Fibroblast of lung (primary cell): Measurements from ENCODE around the gene MACO1. TPM values are rescaled to one million over a fixed set of nuclear protein-coding genes. Genes with fewer than 3 reads are reported as not detected.

Experiments used
- DNase-seq, 2 donors: peaks; one replicate each; pipeline versions ENCODE4 v3.0.0 to v3.0.0-alpha.2; 2010; ENCODE audit warnings: low read depth in 2 of 2
- H2AFZ ChIP-seq: 2 replicates; pipeline ENCODE4 v1.5.1; 2012; ENCODE audit warnings: low read length, control low read depth, inconsistent platforms
- H3K27ac ChIP-seq: 2 replicates; pipeline ENCODE4 v1.5.1; 2011; ENCODE audit warnings: low read length, control low read depth; ENCODE audit not compliant: insufficient read depth
- H3K27me3 ChIP-seq: 2 replicates; pipeline ENCODE4 v1.5.1; 2011; ENCODE audit warnings: mild to moderate bottlenecking, low read length; ENCODE audit not compliant: control insufficient read depth, insufficient read depth
- H3K36me3 ChIP-seq: 2 replicates; pipeline ENCODE4 v1.5.1; 2011; ENCODE audit warnings: low read length; ENCODE audit not compliant: control insufficient read depth, insufficient read depth
- H3K4me1 ChIP-seq: 2 replicates; pipeline ENCODE4 v1.5.1; 2011; ENCODE audit warnings: low read length; ENCODE audit not compliant: control insufficient read depth, insufficient read depth; ENCODE audit errors: extremely low read depth
- H3K4me2 ChIP-seq: 2 replicates; pipeline ENCODE4 v1.5.1; 2011; ENCODE audit warnings: low read length, control low read depth; ENCODE audit not compliant: insufficient read depth; ENCODE audit errors: extremely low read depth
- H3K4me3 ChIP-seq, 4 experiments: fragments of 200-600 bp in 1 of 4; sonication (generic) in 1 of 4; replicated peaks in 1 of 4; 2 replicates each; pipeline ENCODE4 v1.5.1; 2011 to 2016; ENCODE audit warnings: low read length in 4 of 4, low read depth in 3 of 4, mild to moderate bottlenecking in 3 of 4, control low read depth in 2 of 4, inconsistent platforms in 1 of 4, mixed read lengths in 1 of 4; ENCODE audit not compliant: insufficient read depth in 1 of 4; ENCODE audit errors: control extremely low read depth in 1 of 4
- H3K79me2 ChIP-seq: 2 replicates; pipeline ENCODE4 v1.5.1; 2012; ENCODE audit warnings: mild to moderate bottlenecking, low read length, inconsistent platforms; ENCODE audit not compliant: control insufficient read depth, insufficient read depth
- H3K9ac ChIP-seq: 2 replicates; pipeline ENCODE4 v1.5.1; 2011; ENCODE audit warnings: mild to moderate bottlenecking, low read length, control low read depth; ENCODE audit not compliant: insufficient read depth
- H3K9me3 ChIP-seq: 2 replicates; pipeline ENCODE4 v1.5.1; 2012; ENCODE audit warnings: low read depth, low read length; ENCODE audit not compliant: control insufficient read depth, insufficient read depth
- H4K20me1 ChIP-seq: 2 replicates; pipeline ENCODE4 v1.5.1; 2011; ENCODE audit warnings: low read length; ENCODE audit not compliant: control insufficient read depth, insufficient read depth; ENCODE audit errors: extremely low read depth
- EZH2 ChIP-seq: IDR thresholded peaks from 2 replicates; pipeline ENCODE4 v1.5.1; 2012; ENCODE audit warnings: low read length, control low read depth, mild to moderate bottlenecking; ENCODE audit errors: missing control alignments
- polyA plus RNA-seq, 2 donors: library from polyadenylated mRNA; depleted of rRNA in 1 of 2; stranded (reverse) in 1 of 2; unstranded in 1 of 2; fragments of >200 nt; gene quantifications; 2 replicates each; pipeline ENCODE4 v1.2.1, GENCODE V29; 2011 to 2012; ENCODE audit warnings: missing spikeins in 1 of 2
- total RNA-seq: library from RNA; depleted of rRNA; stranded (reverse); fragments of >200 nt; gene quantifications from 2 replicates; pipeline ENCODE4 v1.2.1, GENCODE V29; 2014
- TF ChIP-seq, protein P1 (sequence below), 2 donors: IDR thresholded peaks in 1 of 2; conservative IDR thresholded peaks in 1 of 2; 1 replicate in 1 of 2; 2 replicates in 1 of 2; pipeline ENCODE4 v1.5.1; 2011 to 2012; ENCODE audit warnings: low read length in 2 of 2, control low read depth in 1 of 2, inconsistent platforms in 1 of 2, low read depth in 1 of 2, mild to moderate bottlenecking in 1 of 2

Gene MACO1
- total and polyA plus RNA-seq, 2 donors (not counting 1 experiment from before 2014, with no cell fraction given), result 14.2 to 17.5 TPM

DNA sequence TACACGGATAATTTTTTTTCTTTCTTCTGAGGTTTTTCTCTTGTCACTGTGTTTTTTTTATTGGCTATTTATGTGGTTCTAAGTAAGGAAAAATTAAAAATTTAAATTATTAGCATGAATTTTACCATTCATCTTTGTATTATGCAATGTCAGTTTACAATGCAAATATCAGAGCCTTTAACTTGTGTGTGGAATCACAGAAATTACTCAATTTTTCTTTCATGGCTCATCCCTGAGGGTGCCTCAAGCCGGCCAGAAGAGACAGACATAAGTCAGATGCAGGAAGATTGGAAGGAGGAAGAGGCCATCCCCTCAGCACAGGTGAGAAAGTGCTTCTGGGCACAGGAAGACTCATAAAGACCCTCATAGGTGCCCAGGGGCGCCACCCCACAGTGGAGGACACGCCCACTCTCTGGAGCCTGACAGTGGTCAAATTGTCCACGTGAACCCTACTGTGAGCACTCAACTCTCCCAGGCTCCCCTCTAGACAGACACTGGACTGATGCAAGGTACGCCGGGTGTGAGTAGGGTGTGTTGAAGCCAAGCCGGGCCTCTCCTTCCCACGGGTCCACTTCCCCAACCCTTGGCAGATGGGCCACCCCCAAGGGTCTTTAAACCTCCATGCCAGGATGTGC is 103.2 kb downstream of the MACO1 start:
- Histone ChIP-seq H3K27me3 (peaks cover 8% of the 10 kb centered on the region), H3K27ac (no peak overlapping the region), H3K36me3 (no peaks in the 10 kb centered on the region), H3K4me3 (no peak overlapping the region), H3K4me2 (no peak overlapping the region), H3K4me1 (no peaks in the 10 kb centered on the region), H4K20me1 (no peaks in the 10 kb centered on the region), H3K9ac (no peak overlapping the region), H3K9me3 (no peaks in the 10 kb centered on the region), H3K79me2 (no peaks in the 10 kb centered on the region), H2AFZ (no peak overlapping the region)
- TF ChIP-seq, protein P1, sequence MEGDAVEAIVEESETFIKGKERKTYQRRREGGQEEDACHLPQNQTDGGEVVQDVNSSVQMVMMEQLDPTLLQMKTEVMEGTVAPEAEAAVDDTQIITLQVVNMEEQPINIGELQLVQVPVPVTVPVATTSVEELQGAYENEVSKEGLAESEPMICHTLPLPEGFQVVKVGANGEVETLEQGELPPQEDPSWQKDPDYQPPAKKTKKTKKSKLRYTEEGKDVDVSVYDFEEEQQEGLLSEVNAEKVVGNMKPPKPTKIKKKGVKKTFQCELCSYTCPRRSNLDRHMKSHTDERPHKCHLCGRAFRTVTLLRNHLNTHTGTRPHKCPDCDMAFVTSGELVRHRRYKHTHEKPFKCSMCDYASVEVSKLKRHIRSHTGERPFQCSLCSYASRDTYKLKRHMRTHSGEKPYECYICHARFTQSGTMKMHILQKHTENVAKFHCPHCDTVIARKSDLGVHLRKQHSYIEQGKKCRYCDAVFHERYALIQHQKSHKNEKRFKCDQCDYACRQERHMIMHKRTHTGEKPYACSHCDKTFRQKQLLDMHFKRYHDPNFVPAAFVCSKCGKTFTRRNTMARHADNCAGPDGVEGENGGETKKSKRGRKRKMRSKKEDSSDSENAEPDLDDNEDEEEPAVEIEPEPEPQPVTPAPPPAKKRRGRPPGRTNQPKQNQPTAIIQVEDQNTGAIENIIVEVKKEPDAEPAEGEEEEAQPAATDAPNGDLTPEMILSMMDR (conservative IDR thresholded peaks at IDR 0.05 in 1 of 2, IDR thresholded peaks at IDR 0.05 in 1 of 2; ENCODE audit: low read depth in 1 of 2, low read length in 2 of 2), result no peak
- no peak for DNase-seq

DNA sequence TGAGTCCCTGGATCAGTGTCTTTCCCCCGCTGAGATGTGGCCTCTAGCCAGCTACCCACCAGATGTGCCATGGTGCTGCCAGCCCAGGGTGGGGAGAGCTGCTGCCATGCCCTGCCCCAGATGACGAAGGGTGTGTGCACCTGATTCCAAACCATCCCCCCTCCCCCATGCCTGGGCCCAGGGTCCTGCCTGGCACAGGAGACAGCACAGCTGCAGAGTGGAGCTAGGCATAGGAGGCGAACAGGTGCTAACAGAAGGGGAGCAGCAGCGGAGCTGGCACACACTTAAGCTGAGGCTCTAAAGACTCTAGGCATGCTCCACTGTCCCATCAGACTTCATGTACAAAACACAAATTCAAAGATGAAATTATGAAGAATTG is 103.7 kb downstream of the MACO1 start:
- Histone ChIP-seq H3K9ac (no peak overlapping the region), H3K4me3 (no peak overlapping the region), H3K27ac (no peak overlapping the region), H3K27me3 (peaks cover 8% of the 10 kb centered on the region), H3K4me1 (no peaks in the 10 kb centered on the region), H3K9me3 (no peaks in the 10 kb centered on the region), H3K36me3 (no peaks in the 10 kb centered on the region), H3K79me2 (no peaks in the 10 kb centered on the region), H4K20me1 (no peaks in the 10 kb centered on the region), H2AFZ (no peak overlapping the region), H3K4me2 (no peak overlapping the region)
- no peak for TF ChIP-seq EZH2
- TF ChIP-seq, protein P1 (conservative IDR thresholded peaks at IDR 0.05 in 1 of 2, IDR thresholded peaks at IDR 0.05 in 1 of 2; ENCODE audit: low read depth in 1 of 2, low read length in 2 of 2), result no peak
- DNase-seq, result no peak

DNA sequence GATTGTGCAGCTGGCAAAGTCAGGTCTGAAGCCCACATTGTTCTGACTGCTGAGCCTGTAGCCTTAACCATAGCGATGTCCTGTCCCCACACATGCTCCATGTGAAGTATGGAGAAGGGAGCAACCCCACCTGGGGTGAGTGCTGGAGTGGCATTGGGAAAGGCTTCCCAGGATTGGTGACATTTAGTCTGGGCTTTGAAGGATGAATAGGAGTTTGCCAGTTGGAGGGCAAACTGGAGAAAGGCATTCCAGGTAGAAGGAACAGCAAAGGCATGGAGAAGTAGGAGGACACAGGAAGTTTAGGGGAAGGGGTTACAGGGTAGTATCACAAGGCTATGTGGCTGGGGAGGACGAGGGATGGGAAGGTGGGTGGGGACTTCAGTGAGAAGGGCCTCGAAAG is 105.4 kb downstream of the MACO1 start:
- Histone ChIP-seq H3K9ac (no peak overlapping the region), H3K9me3 (no peaks in the 10 kb centered on the region), H3K27ac (no peak overlapping the region), H3K79me2 (no peaks in the 10 kb centered on the region), H4K20me1 (no peaks in the 10 kb centered on the region), H3K4me2 (no peak overlapping the region), H2AFZ (no peak overlapping the region), H3K36me3 (no peaks in the 10 kb centered on the region), H3K27me3 (peaks cover 8% of the 10 kb centered on the region), H3K4me3 (no peak overlapping the region), H3K4me1 (no peaks in the 10 kb centered on the region)
- no peak for TF ChIP-seq EZH2
- TF ChIP-seq, protein P1 (conservative IDR thresholded peaks at IDR 0.05 in 1 of 2, IDR thresholded peaks at IDR 0.05 in 1 of 2; ENCODE audit: low read depth in 1 of 2, low read length in 2 of 2), result no peak
- DNase-seq, result no peak
